Fibroblast of the aortic adventitia (primary cell): ENCODE measurements around the gene HYAL1. TPM values are rescaled to one million over a fixed set of nuclear protein-coding genes. Genes with fewer than 3 reads are reported as not detected.

Experiments used
- DNase-seq: peaks from one replicate; pipeline ENCODE4 v3.0.0-alpha.2; 2010; ENCODE audit warnings: low read depth
- H3K4me3 ChIP-seq: 2 replicates; pipeline ENCODE4 v1.5.1; 2011; ENCODE audit warnings: low read depth, mild to moderate bottlenecking, control low read depth, low read length, moderate library complexity
- total RNA-seq: library from RNA; depleted of rRNA; stranded (reverse); fragments of >200 nt; gene quantifications from 2 replicates; pipeline ENCODE4 v1.2.3, GENCODE V29; 2012; ENCODE audit warnings: low replicate concordance
- TF ChIP-seq, protein P1 (sequence below): IDR thresholded peaks from 2 replicates; pipeline ENCODE4 v1.5.1; 2011; ENCODE audit warnings: mild to moderate bottlenecking, low read length, control low read depth, inconsistent platforms; ENCODE audit not compliant: insufficient read depth

Gene HYAL1
- total RNA-seq, 1 donor, result 0.90 TPM

DNA sequence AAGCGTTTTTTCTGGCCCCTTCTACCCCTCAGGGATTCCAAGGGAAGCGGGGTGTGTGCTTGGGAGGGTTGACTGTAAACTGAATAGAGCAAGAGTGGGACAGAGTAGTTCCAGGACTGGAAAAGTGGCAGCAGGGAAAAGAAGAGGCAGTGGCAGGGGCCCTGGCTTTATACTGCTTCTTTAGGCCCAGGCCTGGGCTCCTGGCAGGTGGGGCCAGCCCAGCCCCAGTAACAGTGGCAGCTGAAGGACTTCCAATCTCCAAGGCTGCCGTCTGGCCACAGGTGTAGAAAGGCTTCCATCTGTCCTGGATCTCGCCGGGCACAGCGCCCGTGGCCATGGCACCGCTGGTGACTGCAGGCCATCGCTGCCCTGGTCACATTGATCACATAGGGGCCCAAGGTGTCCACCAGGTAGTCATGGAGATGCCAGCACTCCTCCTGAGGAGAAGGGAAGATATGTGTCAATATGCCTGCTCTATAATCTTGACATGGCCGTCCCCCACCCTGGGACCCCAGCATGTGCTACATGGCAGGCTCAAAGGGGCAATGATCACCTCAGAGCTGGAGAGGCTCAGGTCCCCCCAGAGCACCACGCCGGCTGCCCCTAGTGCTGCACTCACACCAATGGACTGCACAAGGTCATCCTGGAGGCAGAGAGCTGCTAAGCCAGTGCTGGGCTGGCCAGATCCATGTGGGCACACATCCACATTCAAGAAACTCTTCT, 10.1 kb downstream of the HYAL1 start:
- TF ChIP-seq, protein P1, sequence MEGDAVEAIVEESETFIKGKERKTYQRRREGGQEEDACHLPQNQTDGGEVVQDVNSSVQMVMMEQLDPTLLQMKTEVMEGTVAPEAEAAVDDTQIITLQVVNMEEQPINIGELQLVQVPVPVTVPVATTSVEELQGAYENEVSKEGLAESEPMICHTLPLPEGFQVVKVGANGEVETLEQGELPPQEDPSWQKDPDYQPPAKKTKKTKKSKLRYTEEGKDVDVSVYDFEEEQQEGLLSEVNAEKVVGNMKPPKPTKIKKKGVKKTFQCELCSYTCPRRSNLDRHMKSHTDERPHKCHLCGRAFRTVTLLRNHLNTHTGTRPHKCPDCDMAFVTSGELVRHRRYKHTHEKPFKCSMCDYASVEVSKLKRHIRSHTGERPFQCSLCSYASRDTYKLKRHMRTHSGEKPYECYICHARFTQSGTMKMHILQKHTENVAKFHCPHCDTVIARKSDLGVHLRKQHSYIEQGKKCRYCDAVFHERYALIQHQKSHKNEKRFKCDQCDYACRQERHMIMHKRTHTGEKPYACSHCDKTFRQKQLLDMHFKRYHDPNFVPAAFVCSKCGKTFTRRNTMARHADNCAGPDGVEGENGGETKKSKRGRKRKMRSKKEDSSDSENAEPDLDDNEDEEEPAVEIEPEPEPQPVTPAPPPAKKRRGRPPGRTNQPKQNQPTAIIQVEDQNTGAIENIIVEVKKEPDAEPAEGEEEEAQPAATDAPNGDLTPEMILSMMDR, result no peak
- peak overlapping the region; percentile 56 for H3K4me3 ChIP-seq
- DNase-seq, result no peak

DNA sequence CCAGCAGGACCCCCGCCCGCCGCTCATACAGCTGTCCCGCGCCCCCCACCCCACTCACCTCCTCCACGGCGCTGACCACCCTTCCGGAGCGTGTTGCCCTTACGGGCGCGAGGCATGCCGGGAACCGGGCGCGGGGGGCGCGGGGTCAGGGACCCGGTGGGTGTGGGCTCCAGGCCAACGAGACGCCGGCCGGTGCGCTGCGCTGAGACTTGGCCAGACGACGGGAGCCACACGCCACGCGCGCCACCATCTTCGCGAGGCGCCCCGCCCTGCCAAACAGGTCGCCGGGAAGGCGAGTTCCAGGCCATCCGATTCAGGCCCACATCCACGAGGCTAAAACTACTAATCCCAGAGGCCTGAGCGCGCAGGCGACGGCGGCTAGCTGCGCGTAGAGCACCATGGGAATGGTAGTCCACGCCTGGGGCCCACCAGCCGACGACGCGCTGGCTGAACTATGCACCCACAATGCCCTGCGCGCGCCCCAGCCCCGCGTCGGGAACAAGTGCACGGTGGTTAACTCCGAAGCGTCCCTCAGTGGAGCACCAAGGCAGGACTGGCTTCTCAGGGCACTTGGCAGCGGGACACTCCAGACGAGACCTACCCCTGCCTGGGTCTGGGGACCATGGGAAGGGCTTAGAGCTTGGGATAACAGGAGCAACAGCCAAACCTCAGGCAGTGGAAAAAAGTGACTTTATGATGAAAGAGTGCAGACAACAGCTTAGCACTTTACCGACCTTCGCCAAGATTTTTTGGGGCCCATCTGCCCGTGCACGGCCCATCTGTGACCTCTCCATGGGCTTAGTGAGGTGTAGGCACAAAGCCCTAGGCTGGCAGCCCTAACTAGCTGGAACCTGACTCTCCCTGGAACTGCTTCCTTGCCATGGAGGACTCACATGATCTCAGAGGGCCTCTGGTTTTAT, 11.0 kb downstream of the HYAL1 start, which contains the start of gene IFRD2:
TSS of gene IFRD2 (minus strand) at position 271 of the 920 bp plus-strand sequence. CDS start at position 116, 155 bp downstream.
- peak within 1 kb of the TSS; percentile 91 for H3K4me3 ChIP-seq
- peak; percentile 96 for DNase-seq
- TF ChIP-seq, protein P1, result no peak

DNA sequence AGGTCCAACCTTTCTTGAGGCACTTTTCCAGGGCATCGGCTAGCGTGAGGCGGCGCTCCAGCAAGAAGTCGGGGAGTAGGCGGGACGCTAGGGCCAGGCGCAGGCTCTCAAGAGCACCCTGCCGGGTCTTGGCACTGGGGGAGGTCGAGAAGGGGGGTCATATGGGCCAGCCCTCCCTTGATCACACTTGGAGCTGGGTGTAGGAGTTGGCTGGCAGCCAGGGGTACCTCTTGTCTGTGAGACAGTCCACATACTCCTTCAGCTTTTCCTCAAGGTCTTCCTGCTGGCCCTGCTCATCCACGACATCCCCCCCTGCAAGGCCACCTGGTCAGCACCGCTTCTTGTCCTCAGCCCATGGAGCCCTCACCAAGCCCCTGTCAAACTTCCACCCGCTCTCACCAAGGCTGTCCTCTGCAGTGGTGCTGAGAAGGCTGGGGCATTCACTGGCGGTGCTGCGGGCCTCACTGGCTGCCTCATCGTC, 13.2 kb downstream of the HYAL1 start:
- no peak for DNase-seq
- H3K4me3 ChIP-seq, result no peak overlapping the region
- TF ChIP-seq, protein P1, result no peak

DNA sequence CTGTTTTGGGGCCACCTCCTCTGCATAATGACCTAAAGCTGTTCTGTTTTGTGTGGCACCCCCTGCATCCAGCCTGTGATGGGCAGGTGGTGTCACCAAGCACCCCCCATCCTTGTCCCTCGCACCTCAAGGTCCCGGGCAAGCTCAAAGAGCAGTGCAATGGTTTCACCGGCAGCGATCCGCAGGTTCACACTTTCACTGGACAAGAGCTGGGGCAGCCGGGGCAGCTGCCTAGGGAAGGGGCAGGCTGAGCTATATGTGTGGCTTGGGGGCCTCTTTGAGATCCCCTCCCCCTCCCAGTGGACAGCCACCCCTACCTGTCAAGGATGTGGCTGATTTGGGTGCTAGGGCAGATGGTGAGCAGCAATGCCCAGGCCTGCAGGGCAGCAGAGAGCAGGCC, 14.2 kb downstream of the HYAL1 start:
- no peak for DNase-seq
- no peak overlapping the region for H3K4me3 ChIP-seq
- TF ChIP-seq, protein P1, result no peak

DNA sequence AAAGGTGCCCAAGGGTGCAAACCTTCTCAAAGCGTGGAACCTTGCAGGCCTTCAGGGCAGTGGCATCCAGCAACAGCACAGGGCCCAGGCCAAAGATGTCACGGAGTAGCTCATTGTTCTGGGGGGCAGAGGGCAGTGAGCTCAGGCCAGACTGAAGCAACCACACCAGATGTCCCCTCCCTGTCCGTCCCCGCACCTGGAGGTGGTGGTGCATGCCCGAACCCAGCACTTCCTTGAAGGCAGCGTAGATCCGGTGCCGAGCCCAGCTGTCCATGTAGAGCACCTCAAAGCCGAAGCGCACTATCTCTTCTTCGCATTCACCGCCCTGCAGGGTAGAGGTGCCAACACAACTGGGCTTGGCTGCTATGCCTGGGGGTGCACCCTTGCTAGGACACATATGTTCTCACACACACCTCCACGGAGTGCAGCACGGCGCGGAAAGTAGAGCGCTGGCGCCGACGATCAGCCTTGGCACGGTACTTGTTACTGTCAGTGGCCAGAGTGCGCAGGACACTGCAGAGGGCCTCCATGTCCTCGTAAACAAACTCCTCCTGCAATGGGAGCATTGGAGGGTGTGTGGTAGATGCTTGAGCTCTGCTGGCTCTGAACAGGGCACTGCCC, 14.9 kb downstream of the HYAL1 start:
- no peak overlapping the region for H3K4me3 ChIP-seq
- DNase-seq, result no peak
- TF ChIP-seq, protein P1, result no peak

DNA sequence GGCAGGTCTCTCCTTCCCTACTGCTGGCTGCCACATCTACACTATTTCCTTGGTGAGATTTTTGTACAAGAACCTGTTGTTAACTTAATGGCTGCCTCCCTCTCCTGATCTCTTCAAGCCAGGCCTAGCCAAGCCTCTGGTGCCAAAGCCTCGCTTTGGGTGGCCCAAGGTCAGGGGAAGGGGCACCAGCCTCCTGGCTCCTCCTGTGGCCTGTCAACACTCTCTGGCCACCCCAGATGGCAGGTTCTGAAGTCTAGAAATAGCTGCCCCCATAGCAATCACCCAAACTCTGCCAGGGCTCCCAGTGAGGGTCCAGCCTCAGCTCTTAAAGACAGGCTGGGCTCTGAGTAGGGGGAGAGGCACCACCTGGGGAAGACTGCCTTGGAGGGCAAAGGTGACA, 16.1 kb downstream of the HYAL1 start:
- TF ChIP-seq, protein P1, result no peak
- no peak overlapping the region for H3K4me3 ChIP-seq
- DNase-seq, result no peak
